Cardiac fibroblast (primary cell): ENCODE measurements around the gene PLD2.

ENCODE experiments used
- DNase-seq, 2 donors: peaks; one replicate each; pipeline versions ENCODE4 v3.0.0 to v3.0.0-alpha.2; 2010; ENCODE audit warnings: low read depth in 2 of 2
- H3K4me3 ChIP-seq, 2 donors: replicated peaks in 1 of 2; 1 replicate in 1 of 2; 2 replicates in 1 of 2; pipeline ENCODE4 v1.5.1; 2011; ENCODE audit warnings: low read depth in 2 of 2, low read length in 2 of 2, mild to moderate bottlenecking in 2 of 2, moderate library complexity in 1 of 2
- TF ChIP-seq, protein P1 (sequence below): IDR thresholded peaks from one replicate; pipeline ENCODE4 v1.5.1; 2011; ENCODE audit warnings: low read depth, mild to moderate bottlenecking, low read length, inconsistent platforms

The PLD2 gene

DNA sequence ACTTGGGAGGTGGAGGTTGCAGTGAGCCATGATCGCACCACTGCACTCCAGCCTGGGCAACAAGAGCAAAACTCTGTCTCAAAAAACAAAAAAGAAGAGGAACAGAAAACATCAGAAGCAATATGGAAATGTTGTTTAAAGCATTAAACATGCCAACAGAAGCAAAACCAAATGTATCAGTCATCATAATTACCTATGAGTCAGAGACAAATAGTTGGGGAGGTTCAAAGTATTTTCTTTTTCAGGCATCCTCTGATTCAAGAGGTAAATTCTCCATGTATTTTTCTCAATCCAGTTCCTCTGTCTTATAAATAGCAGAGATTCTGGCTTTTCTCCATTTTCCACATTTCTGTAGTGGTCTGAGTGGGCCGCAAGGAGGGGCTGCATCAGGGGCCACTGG is 37.3 kb upstream of the PLD2 start:
- DNase-seq: peak in 1 of 2 donors; percentile 53
- TF ChIP-seq, protein P1, sequence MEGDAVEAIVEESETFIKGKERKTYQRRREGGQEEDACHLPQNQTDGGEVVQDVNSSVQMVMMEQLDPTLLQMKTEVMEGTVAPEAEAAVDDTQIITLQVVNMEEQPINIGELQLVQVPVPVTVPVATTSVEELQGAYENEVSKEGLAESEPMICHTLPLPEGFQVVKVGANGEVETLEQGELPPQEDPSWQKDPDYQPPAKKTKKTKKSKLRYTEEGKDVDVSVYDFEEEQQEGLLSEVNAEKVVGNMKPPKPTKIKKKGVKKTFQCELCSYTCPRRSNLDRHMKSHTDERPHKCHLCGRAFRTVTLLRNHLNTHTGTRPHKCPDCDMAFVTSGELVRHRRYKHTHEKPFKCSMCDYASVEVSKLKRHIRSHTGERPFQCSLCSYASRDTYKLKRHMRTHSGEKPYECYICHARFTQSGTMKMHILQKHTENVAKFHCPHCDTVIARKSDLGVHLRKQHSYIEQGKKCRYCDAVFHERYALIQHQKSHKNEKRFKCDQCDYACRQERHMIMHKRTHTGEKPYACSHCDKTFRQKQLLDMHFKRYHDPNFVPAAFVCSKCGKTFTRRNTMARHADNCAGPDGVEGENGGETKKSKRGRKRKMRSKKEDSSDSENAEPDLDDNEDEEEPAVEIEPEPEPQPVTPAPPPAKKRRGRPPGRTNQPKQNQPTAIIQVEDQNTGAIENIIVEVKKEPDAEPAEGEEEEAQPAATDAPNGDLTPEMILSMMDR: no peak

DNA sequence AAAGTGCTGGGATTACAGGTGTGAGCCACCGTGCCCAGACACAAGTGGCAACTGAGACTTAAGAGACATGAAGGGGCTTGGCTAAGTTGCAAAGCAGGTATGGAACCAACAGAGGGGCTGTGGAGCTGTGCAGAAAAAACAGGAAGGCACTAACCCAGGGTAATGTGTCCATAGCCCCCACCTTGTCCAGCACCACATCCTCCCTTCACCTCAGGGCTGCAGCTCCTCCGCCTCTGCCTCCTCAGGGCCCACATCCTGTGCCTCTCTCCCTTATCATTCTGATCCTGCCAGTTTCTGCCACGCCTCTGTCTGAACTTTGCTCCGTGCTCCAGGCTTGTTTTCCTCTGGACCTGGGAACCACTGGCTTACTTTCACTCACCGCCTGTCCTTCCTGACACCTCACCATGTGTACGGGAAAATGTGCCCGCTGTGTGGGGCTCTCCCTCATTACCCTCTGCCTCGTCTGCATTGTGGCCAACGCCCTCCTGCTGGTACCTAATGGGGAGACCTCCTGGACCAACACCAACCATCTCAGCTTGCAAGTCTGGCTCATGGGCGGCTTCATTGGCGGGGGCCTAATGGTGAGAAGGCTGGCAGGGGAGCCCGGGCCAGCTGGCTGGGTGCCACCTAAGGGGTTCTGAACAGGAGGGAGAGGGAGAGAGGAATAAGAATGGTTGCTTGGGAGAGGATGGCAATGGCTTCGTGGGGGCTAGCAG is 35.3 kb upstream of the PLD2 start, which contains the start of gene TM4SF5:
Gene TM4SF5, plus strand, starts transcription at position 368 of the 716 bp plus-strand sequence. Its CDS starts 37 bp downstream, at position 405.
- TF ChIP-seq, protein P1: no peak

More for the DNA sequence above, 37.3 kb upstream of the PLD2 start:
- no peak overlapping the region for H3K4me3 ChIP-seq

DNA sequence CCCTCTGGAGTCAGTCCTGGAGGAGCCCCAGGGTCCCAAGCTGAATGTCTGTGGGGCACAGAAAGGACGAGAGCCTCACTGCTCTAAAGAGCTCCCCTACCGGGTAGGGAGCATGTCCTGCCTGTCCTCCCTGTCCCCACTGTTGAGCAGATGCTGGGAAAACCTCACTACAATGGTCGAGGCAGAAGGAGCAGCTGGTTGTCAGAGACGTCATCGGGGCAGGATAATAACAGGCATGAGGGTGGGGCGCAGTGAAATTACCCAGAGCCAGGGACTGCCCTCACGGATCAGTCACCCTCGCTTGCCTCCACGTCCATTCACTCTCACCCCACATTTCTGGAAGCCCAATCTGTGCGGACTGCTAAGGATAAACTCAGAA is 34.7 kb upstream of the PLD2 start:
- no peak overlapping the region for H3K4me3 ChIP-seq
- TF ChIP-seq, protein P1: no peak
- DNase-seq: no peak

More for the DNA sequence above, 35.3 kb upstream of the PLD2 start, which contains the start of gene TM4SF5:
- DNase-seq: no peak
- H3K4me3 ChIP-seq: no peak within 1 kb of the TSS

DNA sequence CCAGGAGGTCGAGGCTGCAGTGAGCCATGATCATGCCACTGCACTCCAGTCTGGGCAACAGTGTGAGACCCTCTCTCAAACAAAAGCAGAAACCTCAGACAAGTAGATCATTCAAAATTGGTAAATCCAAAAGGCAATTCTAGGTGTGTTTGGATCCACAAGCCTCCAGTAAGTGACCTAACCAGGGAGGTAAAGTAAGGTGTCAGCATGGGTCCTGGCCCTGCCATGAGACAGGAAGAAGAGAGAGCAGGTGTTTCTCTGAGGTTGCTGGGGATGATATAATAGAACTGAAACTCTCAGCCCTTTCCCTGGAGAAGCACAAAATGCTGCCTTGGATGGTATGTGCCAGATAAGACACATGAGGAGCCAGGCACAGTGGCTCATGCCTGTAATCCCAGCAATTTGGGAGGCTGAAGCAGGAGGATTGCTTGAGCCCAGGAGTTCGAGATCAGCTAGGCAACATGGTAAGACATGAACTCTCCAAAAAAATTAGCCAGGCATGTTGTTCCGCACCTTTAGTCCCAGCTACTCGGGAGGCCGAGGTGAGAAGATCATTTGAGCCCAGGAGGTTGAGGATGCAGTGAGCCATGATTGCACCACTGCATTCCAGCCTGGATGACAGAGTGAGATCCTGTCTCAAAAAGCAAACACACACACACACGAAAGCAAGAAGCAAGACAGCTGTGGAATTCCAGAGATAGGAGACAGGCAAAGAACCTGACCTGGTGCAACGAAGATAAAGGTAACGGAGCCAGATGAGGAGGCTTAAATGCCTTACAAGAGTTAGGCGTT is 28.8 kb upstream of the PLD2 start:
- TF ChIP-seq, protein P1: no peak
- peak in 1 of 2 donors; percentile 39 for DNase-seq
- H3K4me3 ChIP-seq: no peak overlapping the region

DNA sequence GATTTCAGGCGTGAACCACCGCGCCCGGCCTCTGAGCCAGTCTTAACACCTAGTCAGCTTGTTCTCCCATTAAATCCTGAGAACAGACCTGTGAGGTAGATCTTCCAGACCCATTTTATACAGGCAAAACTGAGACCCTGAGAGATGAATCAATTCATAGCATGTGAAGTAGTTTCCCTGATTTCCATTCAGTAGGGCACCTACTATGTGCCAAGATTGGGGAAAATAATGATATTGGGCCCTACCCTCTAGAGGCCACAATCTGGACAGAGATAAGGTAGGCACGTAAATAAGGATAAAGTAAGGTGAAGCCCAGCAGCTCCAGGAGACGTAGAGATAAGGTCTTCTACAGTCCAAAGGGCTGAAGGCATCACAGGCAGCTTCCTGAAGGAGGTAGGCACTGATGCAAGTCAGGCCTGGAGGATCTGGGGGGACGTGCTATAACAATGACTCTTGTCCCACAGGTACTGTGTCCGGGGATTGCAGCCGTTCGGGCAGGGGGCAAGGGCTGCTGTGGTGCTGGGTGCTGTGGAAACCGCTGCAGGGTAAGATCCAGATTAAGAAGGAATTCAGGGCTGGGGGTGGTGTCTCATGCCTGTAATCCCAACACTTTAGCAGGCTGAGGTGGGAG is 26.5 kb upstream of the PLD2 start:
- no peak overlapping the region for H3K4me3 ChIP-seq
- no peak for DNase-seq
- TF ChIP-seq, protein P1: no peak

DNA sequence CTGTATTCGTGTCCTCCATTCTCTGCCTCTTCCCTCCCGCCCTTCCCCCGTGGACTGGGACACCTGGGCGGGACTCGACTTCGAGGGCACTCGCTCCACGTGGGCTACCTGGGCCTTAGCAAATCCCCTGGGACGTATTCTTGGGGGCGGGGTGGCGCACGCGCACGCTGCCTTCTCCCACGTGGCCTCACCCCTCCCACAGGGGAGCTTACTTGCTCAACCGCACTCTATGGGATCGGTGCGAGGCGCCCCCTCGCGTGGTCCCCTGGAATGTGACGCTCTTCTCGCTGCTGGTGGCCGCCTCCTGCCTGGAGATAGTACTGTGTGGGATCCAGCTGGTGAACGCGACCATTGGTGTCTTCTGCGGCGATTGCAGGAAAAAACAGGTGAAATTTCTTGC is 24.3 kb upstream of the PLD2 start:
- TF ChIP-seq, protein P1: no peak
- H3K4me3 ChIP-seq: no peak overlapping the region
- no peak for DNase-seq
